Subcutaneous abdominal adipose tissue (tissue), 5 donors: ENCODE measurements around the gene SERPINA5.

Source experiments
- H3K27ac ChIP-seq: one replicate; pipeline ENCODE4 v1.7.0; 2013; ENCODE audit warnings: low read depth, mild to moderate bottlenecking, inconsistent platforms, low read length, moderate library complexity
- H3K27me3 ChIP-seq, 5 donors: one replicate each; pipeline ENCODE4 v1.7.0; 2013; ENCODE audit warnings: low read length in 5 of 5, inconsistent platforms in 1 of 5; ENCODE audit not compliant: control insufficient read depth in 5 of 5, insufficient read depth in 4 of 5
- H3K36me3 ChIP-seq, 5 donors: one replicate each; pipeline ENCODE4 v1.7.0; 2013; ENCODE audit warnings: low read length in 5 of 5; ENCODE audit not compliant: control insufficient read depth in 5 of 5, insufficient read depth in 5 of 5
- H3K4me1 ChIP-seq, 5 donors: one replicate each; pipeline ENCODE4 v1.7.0; 2013; ENCODE audit warnings: low read length in 5 of 5, mild to moderate bottlenecking in 3 of 5, moderate library complexity in 1 of 5; ENCODE audit not compliant: control insufficient read depth in 5 of 5, insufficient read depth in 5 of 5
- H3K4me3 ChIP-seq, 5 donors: one replicate each; pipeline ENCODE4 v1.7.0; 2013; ENCODE audit warnings: low read length in 5 of 5, low read depth in 1 of 5
- H3K9ac ChIP-seq, 5 donors: one replicate each; pipeline ENCODE4 v1.7.0; 2013; ENCODE audit warnings: low read length in 5 of 5, mild to moderate bottlenecking in 4 of 5, moderate library complexity in 3 of 5
- H3K9me3 ChIP-seq, 5 donors: one replicate each; pipeline ENCODE4 v1.7.0; 2013; ENCODE audit warnings: low read length in 5 of 5; ENCODE audit not compliant: control insufficient read depth in 5 of 5
- donor health status: healthy.
- donor health status: healthy.
- donor health status: healthy.
- donor health status: healthy.
- donor health status: healthy.

SERPINA5 gene

DNA sequence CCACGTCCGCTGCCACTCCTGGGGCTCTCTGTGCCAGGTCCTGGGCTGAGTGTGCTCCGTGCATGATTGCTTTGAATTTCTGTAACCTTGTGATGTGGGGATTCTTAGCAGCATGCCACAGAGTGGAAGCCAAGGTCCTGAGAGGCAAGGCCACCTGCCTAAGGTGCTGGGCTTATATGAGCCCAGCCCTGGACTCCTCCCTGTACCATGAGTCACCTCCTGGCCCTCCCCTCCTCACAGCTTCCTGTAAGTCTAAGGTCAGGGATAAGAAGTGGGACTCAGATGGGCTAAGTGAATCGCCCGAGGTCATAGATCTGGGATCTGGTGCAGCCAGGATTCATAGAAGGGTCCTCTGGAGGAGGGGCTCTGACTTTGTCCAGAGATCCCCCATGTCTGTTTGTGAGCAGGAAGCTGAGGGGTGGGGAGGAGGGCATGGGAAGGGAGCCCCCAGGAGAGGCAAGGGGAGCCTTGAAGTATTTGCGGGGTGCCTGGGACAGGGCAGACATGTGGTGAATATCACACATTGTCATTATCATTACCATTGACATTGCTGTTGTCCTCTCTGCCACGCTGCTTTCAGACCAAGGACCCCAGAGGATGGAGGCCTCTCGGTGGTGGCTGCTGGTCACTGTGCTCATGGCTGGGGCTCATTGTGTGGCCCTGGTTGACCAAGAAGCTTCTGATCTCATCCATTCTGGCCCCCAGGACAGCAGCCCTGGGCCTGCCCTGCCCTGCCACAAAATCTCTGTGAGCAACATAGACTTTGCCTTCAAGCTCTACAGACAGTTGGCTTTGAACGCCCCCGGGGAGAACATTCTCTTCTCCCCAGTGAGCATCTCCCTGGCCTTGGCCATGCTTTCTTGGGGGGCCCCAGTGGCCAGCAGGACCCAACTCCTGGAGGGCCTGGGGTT, 59.8 kb downstream of the SERPINA5 start:
- H3K4me3 ChIP-seq, result no peak overlapping the region
- H3K27me3 ChIP-seq, result peaks cover 0 to 2% (median 0%) of the 10 kb centered on the region in 5 donors
- H3K9ac ChIP-seq, result no peak overlapping the region
- H3K4me1 ChIP-seq, result no peaks in the 10 kb centered on the region
- H3K36me3 ChIP-seq, result no peaks in the 10 kb centered on the region
- H3K9me3 ChIP-seq, result no peaks in the 10 kb centered on the region
- no peak overlapping the region for H3K27ac ChIP-seq

DNA sequence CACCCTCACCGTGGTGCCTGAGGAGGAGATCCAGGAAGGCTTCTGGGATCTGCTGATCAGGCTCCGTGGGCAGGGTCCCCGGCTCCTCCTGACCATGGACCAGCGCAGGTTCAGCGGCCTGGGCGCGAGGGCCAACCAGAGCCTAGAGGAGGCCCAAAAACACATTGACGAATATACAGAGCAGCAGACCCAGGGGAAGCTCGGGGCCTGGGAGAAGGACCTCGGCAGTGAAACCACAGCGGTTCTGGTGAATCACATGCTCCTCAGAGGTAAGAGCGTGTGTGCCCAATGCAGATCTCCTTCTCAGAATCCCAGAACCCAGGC, 60.4 kb downstream of the SERPINA5 start:
- Histone ChIP-seq H3K27ac (no peak overlapping the region), H3K4me1 (peaks cover 0 to 4% (median 0%) of the 10 kb centered on the region in 5 donors), H3K9me3 (no peaks in the 10 kb centered on the region), H3K4me3 (no peak overlapping the region), H3K9ac (no peak overlapping the region), H3K27me3 (peaks cover 0 to 2% (median 0%) of the 10 kb centered on the region in 5 donors), H3K36me3 (no peaks in the 10 kb centered on the region)
